GM19438 (cell line): ENCODE results near the gene PNPLA7.
"Not testable (repeated sequence)": the region's sequence is repeated elsewhere in the genome, so short reads cannot be mapped to it uniquely, and the experiment has no call there.

ENCODE experiments used
- ATAC-seq: cut with Tn5 transposase; IDR thresholded peaks from one replicate; pipeline ENCODE4 v1.9.1; 2021; ENCODE audit warnings: low read depth; ENCODE audit not compliant: unreplicated experiment

The PNPLA7 gene

DNA sequence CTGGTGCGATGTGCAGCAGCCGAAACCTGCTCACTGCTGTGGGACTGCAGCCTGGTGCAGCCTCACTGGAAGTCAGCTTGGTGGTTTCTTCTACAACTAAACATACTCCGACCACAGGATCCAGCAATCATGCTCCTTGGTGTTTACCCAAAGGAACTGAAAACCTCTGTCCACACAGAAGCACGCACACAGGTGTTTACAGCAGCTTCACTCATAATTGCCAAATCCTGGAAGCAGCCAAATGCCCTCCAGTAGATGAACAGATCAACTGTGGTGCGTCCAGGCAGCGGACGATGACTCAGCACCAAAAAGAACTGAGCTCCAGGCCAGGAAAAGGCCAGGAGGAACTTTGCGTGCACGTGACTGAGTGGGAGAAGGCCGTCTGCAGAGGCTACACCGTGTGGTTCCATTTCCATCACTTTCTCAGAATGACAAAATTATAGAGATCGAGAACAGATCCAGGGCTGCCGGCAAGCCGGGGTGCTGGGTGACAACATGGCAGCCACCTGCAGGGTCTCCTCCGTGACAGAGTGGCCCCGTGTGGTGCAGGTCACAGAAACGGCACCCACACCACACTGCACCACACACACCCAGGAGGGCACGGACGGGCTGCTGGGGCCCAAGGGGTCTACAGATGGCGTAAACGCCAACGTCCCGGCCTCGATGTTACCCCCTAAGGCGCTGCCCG is 68.0 kb downstream of the PNPLA7 start:
- ATAC-seq = no peak

DNA sequence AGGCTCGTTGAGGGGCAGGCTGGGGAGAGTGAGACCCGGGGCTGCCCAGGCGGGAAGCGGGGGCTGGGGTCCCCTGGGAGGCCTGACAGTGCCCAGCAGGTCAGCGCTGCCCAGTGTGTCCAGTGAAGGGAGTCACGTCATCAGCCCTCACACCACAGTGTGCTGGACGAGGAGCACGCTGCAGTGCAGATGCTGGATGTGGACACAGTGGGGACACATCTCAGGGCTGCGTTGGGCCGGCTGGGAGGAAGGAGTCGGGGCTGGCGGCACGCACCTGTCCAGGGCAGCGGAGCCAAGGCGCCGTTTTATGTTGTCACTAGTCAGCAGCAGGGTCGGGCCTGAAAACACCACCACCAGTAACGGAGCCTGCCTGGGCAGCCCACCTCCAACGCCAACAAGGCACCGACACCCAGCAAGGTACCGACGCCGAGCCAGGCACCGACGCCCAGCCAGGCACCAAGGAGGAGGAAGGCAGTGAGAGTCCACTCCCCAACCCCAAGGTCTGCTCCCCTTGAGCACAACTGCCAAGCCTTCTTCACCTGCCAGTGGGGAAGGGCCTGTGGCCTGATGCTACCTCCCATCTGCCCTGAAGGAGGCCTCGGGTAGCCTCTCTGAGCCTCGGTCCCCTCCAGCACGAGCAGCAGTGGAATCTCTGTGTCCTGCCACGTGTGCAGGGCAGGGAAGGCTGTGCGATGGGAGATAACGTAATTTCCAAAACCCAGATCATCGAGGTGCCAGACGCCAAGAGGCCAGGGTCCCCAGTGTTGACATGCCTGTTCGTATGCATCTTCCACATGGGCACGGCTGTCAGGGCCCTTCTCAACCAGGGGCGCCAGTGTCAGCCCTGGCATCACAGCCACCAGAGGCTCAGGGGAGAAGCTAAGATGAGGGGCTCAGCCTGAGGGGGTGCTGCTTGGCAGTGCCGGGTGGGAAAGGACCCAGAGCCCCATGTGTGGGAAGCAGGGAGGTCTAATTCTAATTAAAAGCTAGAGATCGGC is 69.2 kb downstream of the PNPLA7 start:
- ATAC-seq = no peak

DNA sequence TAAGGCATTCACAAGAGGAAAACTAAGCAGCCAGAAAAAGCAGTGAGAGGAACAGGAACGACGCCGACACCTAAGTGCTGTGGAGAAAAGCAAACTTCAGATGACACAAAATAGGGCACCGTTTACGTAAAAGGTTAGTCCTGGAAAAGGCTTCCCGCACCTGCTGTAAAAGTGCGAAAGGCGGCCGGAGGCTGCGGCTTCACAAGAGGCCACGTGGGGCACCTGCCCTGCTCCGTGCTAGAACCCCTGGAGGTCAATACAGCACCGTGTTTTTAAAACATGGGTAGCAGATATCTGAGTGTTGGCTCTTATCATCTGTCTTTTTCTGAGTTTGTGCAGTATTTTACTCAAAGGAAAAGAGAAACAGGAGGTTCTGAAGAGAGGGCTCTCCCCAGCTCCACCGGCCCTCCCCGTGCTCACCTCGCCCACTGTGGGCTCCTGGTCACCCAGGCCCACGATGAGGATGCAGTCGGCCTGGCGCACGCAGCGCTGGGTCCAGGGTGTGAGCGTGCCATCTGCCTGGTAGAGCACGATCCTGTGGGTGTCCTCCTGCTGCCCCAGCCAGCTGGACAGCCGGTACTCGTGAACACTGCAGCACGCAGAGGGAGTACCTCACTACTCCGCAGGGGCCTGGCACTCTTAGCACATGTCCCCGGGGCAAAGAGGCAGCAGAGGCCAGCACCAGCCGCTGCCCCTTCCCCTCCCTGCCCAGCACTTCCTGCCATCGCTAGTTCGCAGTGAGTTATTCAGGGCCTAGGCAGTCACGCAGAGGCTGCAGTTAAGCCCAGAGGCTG is 70.1 kb downstream of the PNPLA7 start:
- no peak for ATAC-seq

DNA sequence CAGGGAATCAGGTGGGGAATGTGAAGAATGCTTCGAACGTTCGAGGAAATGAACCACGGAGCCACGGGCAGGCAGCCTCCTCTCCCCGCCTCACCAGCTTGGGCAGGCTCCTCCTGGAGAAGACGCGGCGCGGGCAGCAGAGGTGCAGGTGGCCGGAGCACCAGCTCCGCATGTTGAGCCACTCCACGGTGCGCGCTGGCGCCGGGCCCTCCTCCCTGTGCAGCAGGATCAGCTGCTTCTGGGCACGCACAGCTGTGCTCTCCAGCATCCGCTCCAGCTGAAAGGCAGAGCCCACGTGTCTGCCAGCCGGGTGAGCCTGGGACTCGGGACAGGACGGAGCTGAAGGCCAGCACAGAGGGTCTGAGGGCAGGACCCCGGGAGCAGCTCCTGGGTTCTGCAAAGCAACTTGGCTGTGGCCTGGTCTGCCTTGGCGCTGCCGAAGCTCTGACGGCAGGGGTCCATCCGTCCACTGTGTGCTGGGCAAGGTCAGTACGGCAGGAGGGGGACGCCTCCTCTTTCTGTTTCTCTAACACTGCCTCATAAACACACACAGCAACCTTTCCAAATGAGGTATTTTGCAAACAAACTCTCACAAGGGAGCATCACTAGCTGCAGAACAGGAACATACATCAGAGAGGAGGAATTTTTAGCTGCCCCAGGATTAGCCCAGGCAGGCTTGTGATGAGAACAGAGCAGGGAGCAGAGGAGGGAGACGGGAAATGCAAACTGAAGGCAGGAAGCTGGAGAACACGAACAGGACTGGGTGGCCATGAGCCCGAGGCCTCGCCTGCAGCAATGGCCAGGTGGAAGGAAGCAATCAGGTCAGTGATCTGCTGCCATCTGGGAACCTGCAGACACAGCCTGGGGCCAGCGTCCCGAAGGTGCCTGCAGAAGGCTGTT is 71.0 kb downstream of the PNPLA7 start:
- ATAC-seq = no peak

DNA sequence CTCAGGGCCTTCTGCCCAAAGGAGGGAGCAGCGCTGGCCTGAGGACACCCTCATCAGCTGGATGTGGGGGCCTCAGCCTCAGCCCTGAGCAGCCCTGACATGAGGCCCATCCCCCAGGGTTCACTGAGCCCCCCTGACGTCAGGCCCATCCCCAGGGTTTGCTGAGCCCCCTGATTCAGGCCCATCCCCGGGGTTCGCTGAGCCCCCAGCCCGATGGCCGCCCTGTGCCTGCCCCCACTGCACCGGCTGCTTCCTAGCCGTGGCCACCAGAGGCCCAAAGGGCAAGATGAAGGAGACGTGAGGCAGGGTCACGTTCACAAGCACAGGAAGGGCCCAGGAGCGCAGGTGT is 71.6 kb downstream of the PNPLA7 start:
- no peak for ATAC-seq

DNA sequence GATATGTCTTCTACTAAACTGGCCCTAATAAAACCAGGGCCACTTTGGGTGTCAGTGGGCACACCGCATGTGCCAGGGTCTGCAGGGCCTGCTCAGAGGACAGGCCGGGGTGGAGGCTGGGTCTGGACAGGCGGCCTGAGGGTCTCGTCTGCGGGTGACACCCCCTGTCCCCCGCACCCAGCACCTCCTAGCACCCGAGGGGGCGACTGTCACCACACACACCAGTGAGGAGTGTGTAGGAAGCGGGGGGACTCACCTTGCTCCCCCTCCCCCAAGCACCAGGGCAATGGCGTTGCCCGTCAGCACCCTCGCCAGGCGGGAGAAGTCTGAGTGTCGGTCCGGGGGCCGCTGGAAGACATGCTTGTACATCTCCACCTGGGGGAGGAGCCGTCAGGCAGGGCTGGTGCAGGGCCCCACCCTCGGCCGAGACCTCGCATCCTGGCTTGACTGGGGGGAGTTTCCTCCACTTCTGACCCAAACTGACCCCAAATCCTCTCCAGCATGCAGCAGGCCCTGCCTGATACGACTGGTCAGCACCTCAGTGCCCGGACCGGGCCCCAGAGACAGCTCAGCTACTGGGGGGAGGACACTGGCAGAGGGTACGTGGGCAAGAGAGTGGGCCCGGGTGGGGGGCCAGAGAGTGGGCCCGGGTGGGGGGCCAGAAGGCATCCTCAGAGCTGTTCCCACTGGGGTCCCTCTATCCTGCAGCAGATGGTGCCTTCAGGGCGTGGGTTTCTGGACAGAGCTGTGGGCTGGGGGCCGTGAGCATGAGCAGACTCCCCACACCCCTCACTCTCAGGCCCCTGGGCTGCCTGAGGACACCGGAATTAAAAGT is 72.2 kb downstream of the PNPLA7 start:
- no peak for ATAC-seq

DNA sequence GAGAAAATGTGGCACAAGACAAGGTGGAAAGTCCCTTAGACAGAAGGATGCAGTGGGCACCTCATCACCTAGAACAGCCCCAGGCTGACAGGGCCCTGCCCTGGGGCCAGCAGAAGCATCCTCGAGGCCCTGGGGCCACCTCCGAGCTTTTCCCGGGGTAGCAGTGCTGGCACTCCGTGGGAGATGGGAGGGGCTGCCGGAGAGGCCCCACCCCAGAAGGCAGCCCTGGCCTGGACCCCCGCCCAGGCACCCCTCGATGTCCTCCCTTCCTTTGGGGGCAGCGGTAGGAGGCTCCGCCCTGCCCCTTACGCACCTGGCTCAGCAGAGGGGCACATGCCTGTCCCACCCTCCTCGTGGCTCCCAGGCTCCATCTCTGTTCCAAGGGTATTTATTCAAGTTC is 73.3 kb downstream of the PNPLA7 start:
- ATAC-seq = no peak

DNA sequence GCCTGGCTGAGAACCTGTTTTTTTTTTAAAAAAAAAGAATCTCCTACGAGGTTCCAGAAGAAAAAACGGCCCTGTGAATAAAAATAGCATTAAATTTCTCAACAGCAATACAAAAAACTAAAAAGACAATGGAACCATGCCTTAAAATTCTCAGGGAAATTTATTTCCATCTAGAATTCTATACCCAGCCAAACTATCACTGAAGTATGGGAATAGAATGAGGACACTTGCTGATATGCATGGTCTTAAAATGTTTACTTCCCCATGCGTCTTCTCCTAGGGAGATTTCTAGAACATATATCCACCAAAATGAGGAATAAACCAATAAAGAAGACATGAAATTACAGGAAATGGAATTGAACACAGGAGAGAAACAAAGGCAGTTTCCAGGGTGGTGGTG is 74.5 kb downstream of the PNPLA7 start:
- ATAC-seq = no peak

DNA sequence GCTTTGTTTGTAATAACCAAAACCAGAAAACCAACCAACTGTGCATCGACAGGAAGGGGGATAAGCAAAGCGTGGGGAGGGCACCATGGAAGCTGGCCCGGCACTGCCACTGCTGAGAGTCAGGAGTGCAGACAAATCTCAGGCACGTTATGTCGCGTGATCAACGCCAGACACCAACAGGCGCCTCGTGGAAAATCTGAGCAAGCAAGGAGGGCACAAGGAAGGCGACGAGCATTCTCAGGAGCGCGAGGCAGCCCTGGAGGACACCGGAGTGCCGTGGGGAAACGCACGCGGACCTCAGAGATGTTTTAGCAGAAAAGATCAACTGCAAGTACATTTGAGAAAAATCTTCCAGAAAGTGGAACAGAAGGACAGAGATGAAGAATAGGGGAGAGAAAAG is 75.9 kb downstream of the PNPLA7 start:
- no peak for ATAC-seq

DNA sequence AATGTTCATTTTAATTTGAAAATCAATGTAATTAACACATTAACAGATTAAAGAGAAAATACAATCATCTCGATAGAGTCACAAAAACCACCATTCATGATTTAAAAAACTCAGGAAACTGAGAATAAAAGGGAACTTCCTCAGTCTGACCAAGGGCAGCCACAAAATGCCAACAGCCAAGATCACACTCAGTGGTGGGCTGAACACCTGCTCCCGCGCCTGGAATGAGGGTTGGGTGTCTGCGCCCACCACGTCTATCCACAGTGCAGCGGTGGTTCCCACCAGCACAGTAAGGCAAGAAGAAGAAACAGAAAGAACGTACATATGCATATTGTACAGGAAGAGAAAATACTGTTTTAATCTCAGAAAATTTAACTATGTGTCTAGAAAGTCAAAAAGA is 79.4 kb downstream of the PNPLA7 start:
- ATAC-seq = no peak

DNA sequence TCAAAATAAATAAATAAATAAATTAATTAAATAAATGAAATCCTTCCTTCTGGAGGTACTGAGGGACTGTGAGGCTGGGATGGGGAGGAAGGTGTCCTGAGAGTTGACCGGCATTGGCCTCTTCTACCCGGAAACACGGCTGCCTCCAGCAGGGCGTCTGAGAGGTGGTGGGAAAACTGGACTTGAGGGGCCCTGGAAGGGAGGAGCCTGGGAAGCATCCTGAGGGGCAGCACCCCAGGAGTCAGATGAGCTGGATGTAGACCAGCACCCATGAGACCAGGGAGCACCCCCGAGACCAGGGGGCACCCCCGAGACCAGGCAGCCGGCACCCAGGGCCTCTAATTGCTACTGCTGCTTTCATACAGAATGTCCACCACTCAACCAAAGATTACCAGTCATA is 82.3 kb downstream of the PNPLA7 start:
- ATAC-seq = no peak

DNA sequence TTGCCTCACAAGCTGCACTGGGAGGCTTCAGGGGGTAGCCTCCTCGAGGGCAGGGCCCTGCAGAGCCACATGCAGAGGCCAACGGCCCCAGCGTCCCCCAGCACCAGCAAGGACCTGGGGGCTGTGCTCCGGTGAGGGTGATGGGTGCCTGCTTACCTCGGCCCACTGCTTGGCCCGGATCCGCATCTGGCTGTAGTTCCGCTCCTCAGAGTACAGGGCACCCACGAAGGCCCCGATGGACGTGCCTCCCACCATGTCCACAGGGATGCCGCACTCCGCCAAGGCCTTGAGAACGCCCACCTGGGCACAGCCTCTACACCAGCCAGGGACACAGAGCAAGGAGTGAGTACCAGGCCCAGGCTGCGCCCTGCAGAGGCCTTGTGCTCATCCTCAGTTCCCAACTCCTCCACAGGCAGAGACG is 83.0 kb downstream of the PNPLA7 start:
- no peak for ATAC-seq

DNA sequence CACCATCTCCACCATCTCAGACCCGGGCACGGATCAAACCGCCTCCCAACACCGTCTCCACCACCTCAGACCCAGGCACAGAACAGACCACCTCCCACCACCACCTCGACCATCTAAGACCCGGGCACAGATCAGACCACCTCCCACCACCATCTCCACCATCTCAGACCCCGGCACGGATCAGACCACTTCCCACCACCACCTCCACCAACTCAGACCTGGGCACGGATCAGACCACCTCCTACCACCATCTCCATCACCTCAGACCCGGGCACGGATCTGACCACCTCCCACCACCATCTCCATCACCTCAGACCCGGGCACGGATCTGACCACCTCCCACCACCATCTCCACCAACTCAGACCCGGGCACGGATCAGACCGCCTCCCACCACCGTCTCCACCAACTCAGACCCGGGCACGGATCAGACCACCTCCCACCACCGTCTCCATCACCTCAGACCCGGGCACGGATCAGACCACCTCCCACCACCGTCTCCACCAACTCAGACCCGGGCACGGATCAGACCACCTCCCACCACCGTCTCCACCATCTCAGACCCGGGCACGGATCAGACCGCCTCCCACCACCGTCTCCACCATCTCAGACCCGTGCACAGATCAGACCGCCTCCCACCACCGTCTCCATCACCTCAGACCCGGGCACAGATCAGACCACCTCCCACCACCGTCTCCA is 83.7 kb downstream of the PNPLA7 start:
- ATAC-seq = not testable (repeated sequence)

DNA sequence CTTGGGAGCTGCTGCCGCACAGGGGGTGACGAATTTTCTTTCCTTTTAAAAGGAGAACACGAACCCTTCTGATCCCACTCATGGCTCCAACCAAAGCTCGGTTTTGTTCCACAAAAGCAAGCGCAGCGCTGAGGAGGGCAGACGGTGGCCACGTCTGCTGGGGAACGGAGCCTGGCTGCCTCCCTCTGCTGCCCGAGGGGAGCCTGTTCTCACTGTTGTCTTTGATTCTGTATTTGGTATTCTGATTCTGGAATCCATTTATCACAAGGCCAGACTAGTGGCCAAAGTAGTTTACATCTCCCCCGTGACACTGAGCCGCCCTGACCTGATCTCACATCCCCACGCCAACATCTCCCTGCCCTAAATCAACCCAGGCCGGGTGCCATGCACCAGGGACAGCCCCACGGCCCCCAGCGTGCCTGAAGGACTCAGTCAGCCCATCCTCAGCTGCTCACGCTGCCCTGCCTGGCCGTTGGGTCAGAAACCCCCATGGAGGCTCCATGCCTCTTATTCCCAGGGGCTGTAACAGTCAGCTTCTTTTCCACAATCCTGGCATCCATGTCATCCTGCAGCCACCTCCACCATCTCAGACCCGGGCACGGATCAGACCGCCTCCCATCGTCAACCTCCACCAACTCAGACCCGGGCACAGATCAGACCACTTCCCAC is 84.3 kb downstream of the PNPLA7 start:
- ATAC-seq = no peak

DNA sequence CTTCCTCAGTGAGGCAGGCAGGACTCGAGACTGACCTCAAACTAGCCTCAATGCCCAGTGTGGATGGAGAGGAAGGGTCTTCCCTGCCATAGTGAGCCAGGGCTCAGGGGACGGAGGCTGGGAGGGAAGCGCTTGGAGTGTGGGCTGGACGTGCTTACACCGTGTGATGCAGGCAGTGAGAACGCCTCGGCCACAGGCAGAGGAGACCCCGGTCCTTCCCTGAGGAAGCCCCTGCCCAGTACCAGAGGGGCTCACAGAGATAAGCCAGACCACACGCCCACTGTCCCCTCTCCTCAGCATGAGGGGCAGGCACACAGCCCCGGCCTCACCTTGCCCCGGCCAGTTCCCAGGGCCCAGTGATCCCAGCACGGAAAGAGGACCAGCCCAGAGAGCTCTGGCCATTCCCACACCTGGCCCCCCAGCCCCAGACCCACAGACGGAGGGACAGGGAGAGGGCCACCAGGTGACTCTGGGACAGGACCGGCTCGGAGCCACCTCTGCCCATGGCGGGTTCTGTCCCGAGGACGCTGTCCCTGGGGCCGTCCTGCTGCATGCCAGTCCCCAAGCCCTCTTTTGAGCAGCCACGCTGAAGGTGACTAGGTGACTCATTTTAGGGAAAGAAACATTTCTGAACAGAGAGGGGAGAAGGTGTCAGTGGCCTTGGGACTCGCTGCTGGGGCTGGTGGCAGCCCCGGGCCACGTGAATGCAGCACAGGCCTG is 85.0 kb downstream of the PNPLA7 start:
- ATAC-seq = no peak

DNA sequence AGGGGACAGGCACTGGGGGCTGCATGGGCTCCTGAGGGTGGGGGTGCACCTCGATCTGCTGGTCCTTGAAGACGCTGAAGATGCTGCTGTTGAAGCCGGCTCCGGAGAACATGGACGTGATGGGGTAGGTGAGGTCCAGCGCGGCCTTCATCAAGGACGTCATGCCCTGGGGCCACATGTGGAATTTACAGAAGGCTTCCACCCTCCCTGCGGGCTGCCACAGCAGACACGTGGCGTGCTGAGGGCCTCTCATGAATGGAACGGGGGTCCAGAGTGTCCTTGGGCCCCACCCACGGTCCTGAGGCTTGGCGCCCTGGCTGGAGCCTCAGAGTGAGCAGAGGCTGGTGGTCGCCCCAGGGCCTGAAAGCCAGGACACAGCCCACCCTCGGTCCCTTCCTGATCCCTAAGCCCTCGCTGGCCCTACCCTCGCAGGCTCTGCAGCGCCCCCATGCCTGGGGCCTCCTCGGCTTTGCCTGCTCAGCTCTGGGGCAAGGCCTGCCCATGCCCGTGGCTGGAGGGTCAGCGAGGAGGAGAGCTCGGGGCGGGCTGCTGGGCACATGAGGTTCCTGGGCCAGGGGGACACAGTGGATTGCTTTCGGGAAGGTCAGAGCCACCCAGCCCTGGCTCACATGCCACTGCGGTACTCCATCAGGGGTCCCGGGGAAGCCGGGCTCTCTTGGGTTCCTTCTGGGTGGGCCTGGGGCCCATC is 85.8 kb downstream of the PNPLA7 start:
- no peak for ATAC-seq

DNA sequence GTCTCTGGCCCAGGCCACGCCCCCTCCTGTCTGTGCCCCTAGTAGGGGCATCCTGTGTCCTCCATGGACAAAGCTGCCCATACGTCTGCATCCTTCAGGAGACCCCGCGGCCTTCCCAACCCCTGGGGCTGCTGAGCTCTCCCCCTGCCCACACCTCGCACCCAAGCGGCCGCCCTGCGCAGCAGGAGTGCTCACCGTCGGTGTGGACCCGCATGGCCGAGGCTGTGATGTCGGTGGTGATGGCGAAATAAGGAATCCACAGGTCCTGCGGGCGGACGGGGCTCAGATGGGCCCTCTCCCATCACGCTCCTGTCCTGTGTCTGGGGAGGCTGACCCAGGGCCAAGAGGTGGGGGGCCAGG is 86.3 kb downstream of the PNPLA7 start:
- ATAC-seq = no peak
